ENCODE data around the gene HIGD2B. TPM values are rescaled to one million over a fixed set of nuclear protein-coding genes. Genes with fewer than 3 reads are reported as not detected.
"Not testable (repeated sequence)": the region's sequence is repeated elsewhere in the genome, so short reads cannot be mapped to it uniquely, and the experiment has no call there.

Gene HIGD2B
- polyA plus RNA-seq, 1 experiment, result not detected

DNA sequence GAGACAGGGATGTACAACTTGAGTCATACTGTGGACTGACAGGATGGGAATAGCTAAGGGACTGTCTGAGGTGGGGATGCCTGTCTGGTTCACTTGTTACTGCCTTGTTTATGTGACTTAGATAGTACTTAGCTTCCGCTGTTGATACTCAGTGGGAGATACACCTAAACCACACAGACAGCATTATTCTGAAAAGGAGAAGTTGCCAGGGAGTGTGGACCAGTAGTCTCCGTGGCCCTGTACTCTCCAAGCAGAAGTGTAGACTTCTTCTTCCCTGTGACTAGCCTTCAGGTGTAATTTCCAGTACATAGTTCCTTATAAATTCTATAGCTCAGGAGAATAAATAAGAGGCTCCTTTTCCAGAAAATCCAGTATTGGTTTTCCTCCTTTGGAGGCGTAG is 5.1 kb downstream of the HIGD2B start:
- CTCF ChIA-PET, result interaction anchor here (0.8 kb wide), 1 partner anchor 81 kb away, joined by 4 read pairs; no protein-coding TSS in a partner anchor

DNA sequence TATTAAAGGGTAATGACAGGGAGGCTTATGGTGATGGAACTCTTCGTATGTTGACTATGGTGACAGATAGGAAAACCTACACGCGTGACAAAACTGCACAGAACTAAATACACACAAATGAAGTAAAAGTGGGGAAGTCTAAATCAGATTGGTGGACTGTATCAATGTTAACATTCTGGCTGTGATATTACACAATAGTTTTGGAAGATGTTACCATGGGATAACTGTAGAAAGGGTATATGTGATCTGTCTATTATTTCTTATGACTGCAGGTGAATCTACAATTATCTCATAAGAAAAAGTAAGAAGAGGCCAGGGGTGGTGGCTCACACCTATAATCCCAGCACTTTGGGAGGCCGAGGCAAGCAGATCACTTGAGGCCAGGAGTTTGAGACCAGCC is 9.1 kb downstream of the HIGD2B start:
- POLR2A ChIA-PET, result no interaction called here
- no peak overlapping the region for H3K4me3 ChIP-seq (ENCODE audit: low read depth, low read length)

More for the DNA sequence above, 5.1 kb downstream of the HIGD2B start:
- DNase-seq (ENCODE audit: low read depth, low spot score), result no peak
- Histone ChIP-seq H3K9me3 (ENCODE audit: control insufficient read depth, insufficient read depth, low read length) (no peaks in the 10 kb centered on the region), H3K27ac (ENCODE audit: low read depth, low read length) (no peak overlapping the region), H3K4me3 (ENCODE audit: low read depth, low read length) (no peak overlapping the region), H3K27me3 (ENCODE audit: control insufficient read depth, insufficient read depth, low read length) (peaks cover 17% of the 10 kb centered on the region)
- TF ChIP-seq, protein P1, sequence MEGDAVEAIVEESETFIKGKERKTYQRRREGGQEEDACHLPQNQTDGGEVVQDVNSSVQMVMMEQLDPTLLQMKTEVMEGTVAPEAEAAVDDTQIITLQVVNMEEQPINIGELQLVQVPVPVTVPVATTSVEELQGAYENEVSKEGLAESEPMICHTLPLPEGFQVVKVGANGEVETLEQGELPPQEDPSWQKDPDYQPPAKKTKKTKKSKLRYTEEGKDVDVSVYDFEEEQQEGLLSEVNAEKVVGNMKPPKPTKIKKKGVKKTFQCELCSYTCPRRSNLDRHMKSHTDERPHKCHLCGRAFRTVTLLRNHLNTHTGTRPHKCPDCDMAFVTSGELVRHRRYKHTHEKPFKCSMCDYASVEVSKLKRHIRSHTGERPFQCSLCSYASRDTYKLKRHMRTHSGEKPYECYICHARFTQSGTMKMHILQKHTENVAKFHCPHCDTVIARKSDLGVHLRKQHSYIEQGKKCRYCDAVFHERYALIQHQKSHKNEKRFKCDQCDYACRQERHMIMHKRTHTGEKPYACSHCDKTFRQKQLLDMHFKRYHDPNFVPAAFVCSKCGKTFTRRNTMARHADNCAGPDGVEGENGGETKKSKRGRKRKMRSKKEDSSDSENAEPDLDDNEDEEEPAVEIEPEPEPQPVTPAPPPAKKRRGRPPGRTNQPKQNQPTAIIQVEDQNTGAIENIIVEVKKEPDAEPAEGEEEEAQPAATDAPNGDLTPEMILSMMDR (IDR thresholded peaks at IDR 0.05; ENCODE audit: low read depth, low read length), result no peak
- POLR2A ChIA-PET, result no interaction called here

DNA sequence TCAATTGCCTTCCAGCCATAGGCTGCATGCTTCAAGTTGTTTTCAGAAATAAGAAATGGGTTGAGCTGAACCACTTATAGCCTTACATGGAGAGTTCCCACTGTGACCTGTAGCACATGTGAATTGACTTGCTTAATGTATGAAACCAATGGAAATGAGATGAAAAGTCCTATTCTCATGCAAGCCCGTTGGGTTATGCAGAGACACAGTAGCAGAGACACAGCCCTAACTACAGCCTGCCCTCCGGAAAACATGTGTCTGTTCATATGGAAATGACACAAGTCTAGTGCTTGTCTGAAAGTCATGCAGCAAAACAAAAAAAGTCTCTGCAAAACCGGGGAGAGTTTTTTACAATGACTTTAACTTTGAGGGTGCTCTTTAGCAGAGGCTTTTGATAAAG is 14.5 kb downstream of the HIGD2B start:
- Histone ChIP-seq H3K9me3 (ENCODE audit: control insufficient read depth, insufficient read depth, low read length) (no peaks in the 10 kb centered on the region), H3K27me3 (ENCODE audit: control insufficient read depth, insufficient read depth, low read length) (peaks cover 15% of the 10 kb centered on the region), H3K27ac (ENCODE audit: low read depth, low read length) (no peak overlapping the region), H3K4me3 (ENCODE audit: low read depth, low read length) (no peak overlapping the region)
- CTCF ChIA-PET, result interaction anchor here (0.9 to 1.8 kb wide), 5 partner anchors 13 to 74 kb away, joined by 3 to 10 read pairs (median 5); no protein-coding TSS in a partner anchor
- DNase-seq (ENCODE audit: low read depth, low spot score), result no peak
- TF ChIP-seq, protein P1 (IDR thresholded peaks at IDR 0.05; ENCODE audit: low read depth, low read length), result no peak
- POLR2A ChIA-PET, result interaction anchor here (1.2 kb wide), 1 partner anchor 15 kb away, joined by 3 read pairs; the partner anchor contains the start of genes BBS4 and HIGD2B

More for the DNA sequence above, 9.1 kb downstream of the HIGD2B start:
- DNase-seq (ENCODE audit: low read depth, low spot score), result no peak
- Histone ChIP-seq H3K27ac (ENCODE audit: low read depth, low read length) (no peak overlapping the region), H3K27me3 (ENCODE audit: control insufficient read depth, insufficient read depth, low read length) (peaks cover 28% of the 10 kb centered on the region), H3K9me3 (ENCODE audit: control insufficient read depth, insufficient read depth, low read length) (no peaks in the 10 kb centered on the region)
- CTCF ChIA-PET, result no interaction called here
- TF ChIP-seq, protein P1 (IDR thresholded peaks at IDR 0.05; ENCODE audit: low read depth, low read length), result no peak

DNA sequence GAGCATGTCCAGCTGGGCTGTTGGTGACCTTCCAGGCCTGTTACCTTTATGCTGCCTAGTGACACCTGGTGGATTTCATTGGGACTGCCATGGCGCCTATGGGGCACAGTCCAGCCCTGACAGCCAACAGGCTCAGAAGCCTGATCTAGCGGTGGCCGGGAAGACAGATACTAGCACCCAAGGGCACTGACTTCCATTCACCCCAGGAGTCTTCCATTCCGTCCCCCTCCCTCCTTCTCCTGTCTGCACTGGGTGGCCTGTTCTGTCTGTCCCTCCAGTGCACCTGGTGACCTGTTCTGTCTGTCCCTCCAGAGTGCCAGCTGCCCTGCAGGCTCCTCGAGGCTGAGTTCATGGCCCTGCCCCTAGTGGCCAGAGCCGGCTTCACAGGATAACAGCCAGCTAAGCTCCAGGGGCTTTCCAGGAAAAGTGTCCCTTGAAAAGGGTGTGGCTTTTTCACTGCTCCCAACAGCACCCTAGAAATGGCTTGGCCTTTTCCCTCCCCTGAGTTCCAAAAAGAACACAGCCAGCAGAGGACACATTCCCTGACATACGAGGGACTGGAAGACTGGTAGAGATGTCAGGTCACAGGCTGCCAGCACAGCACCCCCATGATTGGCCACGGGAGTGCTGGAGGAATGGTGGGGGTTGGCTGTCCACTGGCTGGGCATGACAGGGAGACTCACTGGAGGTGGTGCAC is 15.2 kb downstream of the HIGD2B start:
- not testable (repeated sequence) for H3K9me3 ChIP-seq (ENCODE audit: control insufficient read depth, insufficient read depth, low read length); DNase-seq (ENCODE audit: low read depth, low spot score); H3K27ac ChIP-seq (ENCODE audit: low read depth, low read length); H3K27me3 ChIP-seq (ENCODE audit: control insufficient read depth, insufficient read depth, low read length)
- H3K4me3 ChIP-seq (ENCODE audit: low read depth, low read length), result 0 out of 2 replicates have a peak overlapping the region, but pooled peaks have one; percentile 22
- ChIA-PET CTCF (interaction anchor here (0.5 to 1.8 kb wide), 6 partner anchors 14 to 338 kb away, joined by 3 to 10 read pairs (median 4); no protein-coding TSS in a partner anchor), POLR2A (interaction anchor here (1.2 kb wide), 1 partner anchor 15 kb away, joined by 3 read pairs; the partner anchor contains the start of genes BBS4 and HIGD2B)
- TF ChIP-seq, protein P1 (IDR thresholded peaks at IDR 0.05; ENCODE audit: low read depth, low read length), result peak; percentile 70

DNA sequence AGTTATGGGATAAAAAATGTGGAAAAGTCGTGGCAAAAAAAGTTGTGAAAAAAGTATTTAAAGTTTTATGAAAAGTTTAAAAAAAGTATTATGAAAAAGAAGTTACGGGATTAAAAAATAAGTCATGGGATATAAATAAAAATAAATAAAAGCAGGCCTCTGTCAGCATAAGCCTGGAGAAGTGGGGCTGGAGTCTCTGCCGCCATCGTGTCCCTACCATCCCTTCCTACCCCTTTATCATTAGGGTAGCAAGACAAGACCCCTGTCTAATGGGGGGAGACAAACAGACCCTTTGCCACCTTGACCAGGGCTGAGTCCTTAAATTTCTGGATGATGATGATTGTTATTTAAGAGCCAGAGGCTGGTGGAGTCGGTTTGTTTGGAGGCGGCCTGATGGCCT is 16.2 kb downstream of the HIGD2B start:
- H3K4me3 ChIP-seq (ENCODE audit: low read depth, low read length); DNase-seq (ENCODE audit: low read depth, low spot score); H3K27me3 ChIP-seq (ENCODE audit: control insufficient read depth, insufficient read depth, low read length); CTCF ChIA-PET; POLR2A ChIA-PET; H3K27ac ChIP-seq (ENCODE audit: low read depth, low read length); H3K9me3 ChIP-seq (ENCODE audit: control insufficient read depth, insufficient read depth, low read length): not testable (repeated sequence)

DNA sequence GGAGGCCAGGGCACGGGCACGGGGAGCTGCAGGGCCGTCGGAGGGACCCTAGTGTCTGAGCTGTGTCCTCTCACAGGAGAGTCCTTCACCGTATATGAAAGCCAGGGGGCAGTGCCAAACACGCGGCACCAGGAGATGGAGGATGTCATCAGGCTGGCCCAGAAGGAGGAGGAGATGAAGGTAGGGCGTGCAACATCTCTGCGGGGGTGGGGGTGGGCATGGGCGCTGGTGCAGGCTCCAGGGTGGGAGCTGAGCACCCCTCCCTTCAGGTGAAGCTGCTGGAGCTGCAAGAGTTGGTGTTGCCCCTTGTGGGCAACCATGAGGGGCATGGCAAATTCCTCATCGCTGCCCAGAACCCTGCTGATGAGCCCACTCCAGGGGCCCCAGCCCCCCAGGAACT is 20.3 kb downstream of the HIGD2B start:
- POLR2A ChIA-PET; CTCF ChIA-PET; H3K4me3 ChIP-seq (ENCODE audit: low read depth, low read length); H3K9me3 ChIP-seq (ENCODE audit: control insufficient read depth, insufficient read depth, low read length); H3K27me3 ChIP-seq (ENCODE audit: control insufficient read depth, insufficient read depth, low read length); DNase-seq (ENCODE audit: low read depth, low spot score); H3K27ac ChIP-seq (ENCODE audit: low read depth, low read length): not testable (repeated sequence)

DNA sequence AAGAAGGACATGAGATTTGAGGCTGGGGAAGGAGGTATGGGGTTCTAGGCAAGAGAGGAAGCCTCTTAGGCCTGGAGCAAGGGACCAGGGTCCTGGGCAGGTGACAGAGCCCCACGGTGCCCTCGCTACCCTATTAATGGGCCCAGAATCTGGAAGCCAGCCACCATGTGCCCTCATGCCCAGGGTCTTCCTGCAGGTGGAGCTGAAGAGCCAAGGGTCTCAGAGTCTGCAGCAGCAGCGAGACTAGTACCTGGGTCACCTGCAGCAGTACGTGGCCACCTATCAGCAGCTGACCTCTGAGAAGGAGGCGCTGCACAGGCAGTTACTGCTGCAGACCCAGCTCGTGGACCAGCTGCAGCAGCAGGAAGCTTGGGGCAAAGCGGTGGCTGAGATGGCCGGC is 22.1 kb downstream of the HIGD2B start:
- POLR2A ChIA-PET; H3K4me3 ChIP-seq (ENCODE audit: low read depth, low read length); DNase-seq (ENCODE audit: low read depth, low spot score); H3K9me3 ChIP-seq (ENCODE audit: control insufficient read depth, insufficient read depth, low read length); CTCF ChIA-PET; H3K27ac ChIP-seq (ENCODE audit: low read depth, low read length); H3K27me3 ChIP-seq (ENCODE audit: control insufficient read depth, insufficient read depth, low read length): not testable (repeated sequence)

DNA sequence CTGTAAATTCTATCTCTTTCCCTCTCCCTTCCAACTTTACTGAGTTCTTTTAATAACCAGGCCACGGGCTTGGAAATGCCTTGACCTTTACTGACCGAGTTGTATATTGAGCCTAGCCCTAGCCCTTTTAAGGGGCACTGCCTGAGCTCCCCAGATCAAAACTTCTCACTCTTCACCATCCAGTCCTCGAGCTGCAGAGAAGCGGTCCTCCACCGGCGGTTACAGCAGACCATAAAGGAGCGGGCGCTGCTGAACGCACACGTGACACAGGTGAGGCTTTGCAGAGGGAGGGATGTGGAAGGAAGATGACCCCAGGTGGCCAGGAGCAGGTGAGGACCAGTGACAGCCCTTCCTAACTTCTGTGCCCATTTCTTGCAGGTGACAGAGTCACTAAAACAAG is 24.9 kb downstream of the HIGD2B start:
- H3K9me3 ChIP-seq (ENCODE audit: control insufficient read depth, insufficient read depth, low read length); H3K27ac ChIP-seq (ENCODE audit: low read depth, low read length); POLR2A ChIA-PET; H3K27me3 ChIP-seq (ENCODE audit: control insufficient read depth, insufficient read depth, low read length); CTCF ChIA-PET; H3K4me3 ChIP-seq (ENCODE audit: low read depth, low read length); DNase-seq (ENCODE audit: low read depth, low spot score): not testable (repeated sequence)

Measured in AG04450 (cell line).